ENCODE results near the gene PMEPA1.

The PMEPA1 gene

GRCh38 chr20:57699395-57699794 is 10.4 kb downstream of the PMEPA1 start:
- H3K9me3 Mint-ChIP-seq = no peaks in the 10 kb centered on the region
- peaks cover 30% of the 10 kb centered on the region for H3K4me1 Mint-ChIP-seq (ENCODE audit: low read depth)
- no peaks in the 10 kb centered on the region for H3K36me3 Mint-ChIP-seq (ENCODE audit: low read depth)
- H3K4me3 Mint-ChIP-seq = no peak overlapping the region
- no peak overlapping the region for H3K27ac Mint-ChIP-seq
- peaks cover 43% of the 10 kb centered on the region for H3K27me3 Mint-ChIP-seq
- intact Hi-C loops (cut with micrococcal nuclease) = no loop called here

- no peaks in the 10 kb centered on the region for H3K36me3 Mint-ChIP-seq (ENCODE audit: low read depth)
- intact Hi-C loops (cut with micrococcal nuclease) = no loop called here
- H3K9me3 Mint-ChIP-seq = no peaks in the 10 kb centered on the region
- H3K27ac Mint-ChIP-seq = no peak overlapping the region
- H3K27me3 Mint-ChIP-seq = peaks cover 40% of the 10 kb centered on the region
- H3K4me3 Mint-ChIP-seq = no peak overlapping the region
- peaks cover 33% of the 10 kb centered on the region for H3K4me1 Mint-ChIP-seq (ENCODE audit: low read depth)
Measured at GRCh38 chr20:57698867-57699275, 10.9 kb downstream of the PMEPA1 start.

- peaks cover 40% of the 10 kb centered on the region for H3K27me3 Mint-ChIP-seq
- no peak overlapping the region for H3K27ac Mint-ChIP-seq
- no peaks in the 10 kb centered on the region for H3K36me3 Mint-ChIP-seq (ENCODE audit: low read depth)
- intact Hi-C loops (cut with micrococcal nuclease) = no loop called here
- peaks cover 39% of the 10 kb centered on the region for H3K4me1 Mint-ChIP-seq (ENCODE audit: low read depth)
- no peaks in the 10 kb centered on the region for H3K9me3 Mint-ChIP-seq
- no peak overlapping the region for H3K4me3 Mint-ChIP-seq
Measured at GRCh38 chr20:57698116-57698866, 11.5 kb downstream of the PMEPA1 start.

- Mint-ChIP-seq H3K27ac (no peak overlapping the region), H3K4me1 (ENCODE audit: low read depth) (peaks cover 47% of the 10 kb centered on the region), H3K9me3 (no peaks in the 10 kb centered on the region), H3K36me3 (ENCODE audit: low read depth) (no peaks in the 10 kb centered on the region), H3K4me3 (no peak overlapping the region), H3K27me3 (peaks cover 38% of the 10 kb centered on the region)
- intact Hi-C loops (cut with micrococcal nuclease) = no loop called here
Measured at GRCh38 chr20:57697543-57697942, 12.3 kb downstream of the PMEPA1 start.

- Mint-ChIP-seq H3K27ac (no peak overlapping the region), H3K36me3 (ENCODE audit: low read depth) (no peaks in the 10 kb centered on the region), H3K4me1 (ENCODE audit: low read depth) (peaks cover 57% of the 10 kb centered on the region), H3K4me3 (no peak overlapping the region), H3K9me3 (no peaks in the 10 kb centered on the region), H3K27me3 (peaks cover 34% of the 10 kb centered on the region)
- intact Hi-C loops (cut with micrococcal nuclease) = no loop called here
Measured at GRCh38 chr20:57696401-57696961, 13.3 kb downstream of the PMEPA1 start.

GRCh38 chr20:57695940-57696339 is 13.9 kb downstream of the PMEPA1 start:
- H3K4me1 Mint-ChIP-seq (ENCODE audit: low read depth) = peaks cover 63% of the 10 kb centered on the region
- intact Hi-C loops (cut with micrococcal nuclease) = no loop called here

GRCh38 chr20:57695012-57695411 is 14.8 kb downstream of the PMEPA1 start:
- Mint-ChIP-seq H3K36me3 (ENCODE audit: low read depth) (no peaks in the 10 kb centered on the region), H3K27me3 (peaks cover 30% of the 10 kb centered on the region), H3K9me3 (no peaks in the 10 kb centered on the region), H3K4me3 (no peak overlapping the region), H3K27ac (no peak overlapping the region), H3K4me1 (ENCODE audit: low read depth) (peaks cover 69% of the 10 kb centered on the region)
- intact Hi-C loops (cut with micrococcal nuclease) = no loop called here

More at GRCh38 chr20:57695940-57696339, 13.9 kb downstream of the PMEPA1 start:
- Mint-ChIP-seq H3K4me3 (no peak overlapping the region), H3K36me3 (ENCODE audit: low read depth) (no peaks in the 10 kb centered on the region), H3K27me3 (peaks cover 31% of the 10 kb centered on the region), H3K27ac (no peak overlapping the region), H3K9me3 (no peaks in the 10 kb centered on the region)

GRCh38 chr20:57694481-57694880 is 15.3 kb downstream of the PMEPA1 start:
- Mint-ChIP-seq H3K4me1 (ENCODE audit: low read depth) (peaks cover 69% of the 10 kb centered on the region), H3K4me3 (no peak overlapping the region), H3K27ac (no peak overlapping the region), H3K27me3 (peaks cover 28% of the 10 kb centered on the region), H3K36me3 (ENCODE audit: low read depth) (no peaks in the 10 kb centered on the region), H3K9me3 (no peaks in the 10 kb centered on the region)
- intact Hi-C loops (cut with micrococcal nuclease) = no loop called here

- Mint-ChIP-seq H3K4me3 (no peak overlapping the region), H3K27me3 (peaks cover 22% of the 10 kb centered on the region), H3K27ac (no peak overlapping the region), H3K36me3 (ENCODE audit: low read depth) (no peaks in the 10 kb centered on the region), H3K4me1 (ENCODE audit: low read depth) (peaks cover 65% of the 10 kb centered on the region), H3K9me3 (no peaks in the 10 kb centered on the region)
- intact Hi-C loops (cut with micrococcal nuclease) = no loop called here
Measured at GRCh38 chr20:57693670-57694329, 16.0 kb downstream of the PMEPA1 start.

- peaks cover 58% of the 10 kb centered on the region for H3K4me1 Mint-ChIP-seq (ENCODE audit: low read depth)
- intact Hi-C loops (cut with micrococcal nuclease) = no loop called here
Measured at GRCh38 chr20:57693002-57693582, 16.7 kb downstream of the PMEPA1 start.

GRCh38 chr20:57692393-57692792 is 17.4 kb downstream of the PMEPA1 start:
- Mint-ChIP-seq H3K27me3 (peaks cover 19% of the 10 kb centered on the region), H3K4me1 (ENCODE audit: low read depth) (peaks cover 57% of the 10 kb centered on the region)

More at GRCh38 chr20:57693002-57693582, 16.7 kb downstream of the PMEPA1 start:
- H3K9me3 Mint-ChIP-seq = no peaks in the 10 kb centered on the region
- no peak overlapping the region for H3K4me3 Mint-ChIP-seq
- no peaks in the 10 kb centered on the region for H3K36me3 Mint-ChIP-seq (ENCODE audit: low read depth)
- no peak overlapping the region for H3K27ac Mint-ChIP-seq
- H3K27me3 Mint-ChIP-seq = peaks cover 22% of the 10 kb centered on the region

GRCh38 chr20:57691699-57692098 is 18.1 kb downstream of the PMEPA1 start:
- peaks cover 53% of the 10 kb centered on the region for H3K4me1 Mint-ChIP-seq (ENCODE audit: low read depth)
- no peaks in the 10 kb centered on the region for H3K9me3 Mint-ChIP-seq
- H3K27me3 Mint-ChIP-seq = peaks cover 14% of the 10 kb centered on the region
- no peaks in the 10 kb centered on the region for H3K36me3 Mint-ChIP-seq (ENCODE audit: low read depth)
- peak overlapping the region; percentile 9 for H3K27ac Mint-ChIP-seq
- intact Hi-C loops (cut with micrococcal nuclease) = no loop called here
- peak overlapping the region; percentile 54 for H3K4me3 Mint-ChIP-seq

More at GRCh38 chr20:57692393-57692792, 17.4 kb downstream of the PMEPA1 start:
- intact Hi-C loops (cut with micrococcal nuclease) = no loop called here
- Mint-ChIP-seq H3K9me3 (no peaks in the 10 kb centered on the region), H3K27ac (no peak overlapping the region), H3K36me3 (ENCODE audit: low read depth) (no peaks in the 10 kb centered on the region), H3K4me3 (no peak overlapping the region)

- peaks cover 52% of the 10 kb centered on the region for H3K4me1 Mint-ChIP-seq (ENCODE audit: low read depth)
- no peak overlapping the region for H3K4me3 Mint-ChIP-seq
- intact Hi-C loops (cut with micrococcal nuclease) = no loop called here
- peaks cover 9% of the 10 kb centered on the region for H3K27me3 Mint-ChIP-seq
- H3K36me3 Mint-ChIP-seq (ENCODE audit: low read depth) = no peaks in the 10 kb centered on the region
- H3K9me3 Mint-ChIP-seq = no peaks in the 10 kb centered on the region
- no peak overlapping the region for H3K27ac Mint-ChIP-seq
Measured at GRCh38 chr20:57690525-57690924, 19.3 kb downstream of the PMEPA1 start.
